A549 (cell line): ENCODE data around the gene TEN1. TPM values are rescaled to one million over a fixed set of nuclear protein-coding genes. Genes with fewer than 3 reads are reported as not detected.

ENCODE experiments used
- ATAC-seq, 2 experiments: fragments of 200-7000 bp in 1 of 2; fragments of >200 bp in 1 of 2; cut with Nextera tagmentation in 1 of 2; cut with Tn5 transposase in 1 of 2; 3 replicates each; pipeline versions ENCODE4 v1.8.0 to v1.9.1; 2018 to 2020; ENCODE audit warnings: mild to moderate bottlenecking in 1 of 2, moderate library complexity in 1 of 2
- CTCF ChIA-PET: fragments of 300-600 bp; sonication (Branson Sonifier 250); formaldehyde crosslinking; extraction: SDS; loops from one replicate; lab custom pipeline; 2021; ENCODE audit warnings: antibody characterized with exemption, inconsistent platforms; lab: Yijun Ruan, JAX
- POLR2A ChIA-PET: fragments of 350-600 bp; formaldehyde crosslinking; extraction: SDS; loops from one replicate; lab custom pipeline; 2021; ENCODE audit warnings: antibody characterized with exemption, inconsistent platforms; lab: Yijun Ruan, JAX
- DNase-seq, 2 experiments: peaks; one replicate each; pipeline versions ENCODE4 v3.0.0 to v3.0.0-alpha.2; 2011 to 2016; ENCODE audit warnings: low read depth in 1 of 2, low spot score in 1 of 2
- FAIRE-seq: peaks from 2 replicates; lab custom pipeline; 2011; peaks lifted over from hg19 to GRCh38; lab: Jason Lieb, UNC
- H3K27ac ChIP-seq, 2 experiments: fragments of >200 bp; sonication (Bioruptor Twin); formaldehyde crosslinking; 3 replicates each; pipeline ENCODE4 v1.5.1; 2016 to 2017
- H3K4me1 ChIP-seq: fragments of >200 bp; sonication (Bioruptor Twin); formaldehyde crosslinking; 3 replicates; pipeline ENCODE4 v1.6.1; 2016
- H3K4me2 ChIP-seq: fragments of >200 bp; sonication (Bioruptor Twin); formaldehyde crosslinking; 3 replicates; pipeline ENCODE4 v1.6.1; 2016
- H3K4me3 ChIP-seq: fragments of >200 bp; sonication (Bioruptor Twin); formaldehyde crosslinking; 3 replicates; pipeline ENCODE4 v1.5.1; 2016
- H3K9me3 ChIP-seq: fragments of >200 bp; sonication (Bioruptor Twin); formaldehyde crosslinking; 3 replicates; pipeline ENCODE4 v1.6.1; 2016
- CBX2 ChIP-seq: fragments of 200-600 bp; sonication (generic); IDR thresholded peaks from 2 replicates; pipeline ENCODE4 v1.6.1; 2016; ENCODE audit warnings: low read depth, mild to moderate bottlenecking, borderline replicate concordance
- CEBPB ChIP-seq, 2 experiments: fragments of >200 bp in 1 of 2; sonication (Bioruptor Twin) in 1 of 2; formaldehyde crosslinking in 1 of 2; IDR thresholded peaks; 2 replicates each; pipeline ENCODE4 v1.6.1; 2012 to 2016
- CHD2 ChIP-seq: fragments of 150-350 bp; IDR thresholded peaks from 2 replicates; pipeline ENCODE4 v1.6.1; 2014; ENCODE audit warnings: low read length; ENCODE audit not compliant: partially characterized antibody
- EHMT2 ChIP-seq: fragments of 200-600 bp; sonication (generic); IDR thresholded peaks from 2 replicates; pipeline ENCODE4 v1.6.1; 2016; ENCODE audit warnings: antibody characterized with exemption, low read depth, mild to moderate bottlenecking, moderate library complexity
- FOSB ChIP-seq: fragments of 250-450 bp; sonication (Bioruptor Pico); IDR thresholded peaks from 2 replicates; pipeline ENCODE4 v1.5.0; 2020; ENCODE audit warnings: mild to moderate bottlenecking, moderate library complexity
- FOXS1 ChIP-seq: fragments of 250-450 bp; sonication (Bioruptor Pico); IDR thresholded peaks from 2 replicates; pipeline ENCODE4 v1.5.0; 2020; ENCODE audit warnings: mild to moderate bottlenecking, moderate library complexity
- GATA3 ChIP-seq: IDR thresholded peaks from 2 replicates; pipeline ENCODE4 v1.6.1; 2012; ENCODE audit warnings: borderline replicate concordance
- HDAC2 ChIP-seq: fragments of 200-600 bp; sonication (generic); IDR thresholded peaks from 2 replicates; pipeline ENCODE4 v1.6.1; 2016
- HOXA7 ChIP-seq: fragments of 250-450 bp; sonication (Bioruptor Pico); IDR thresholded peaks from 2 replicates; pipeline ENCODE4 v1.5.0; 2020; ENCODE audit warnings: mild to moderate bottlenecking, moderate library complexity
- HOXB5 ChIP-seq: fragments of 250-450 bp; sonication (Bioruptor Pico); IDR thresholded peaks from 2 replicates; pipeline ENCODE4 v1.5.0; 2020; ENCODE audit warnings: mild to moderate bottlenecking, moderate library complexity
- KDM5A ChIP-seq: fragments of 200-600 bp; sonication (generic); IDR thresholded peaks from 2 replicates; pipeline ENCODE4 v1.6.1; 2016; ENCODE audit warnings: antibody characterized with exemption, mild to moderate bottlenecking
- MAFK ChIP-seq: fragments of 450-650 bp; IDR thresholded peaks from 2 replicates; pipeline ENCODE4 v1.6.1; 2014; ENCODE audit not compliant: partially characterized antibody
- MYC ChIP-seq: IDR thresholded peaks from 2 replicates; pipeline ENCODE4 v1.6.1; 2012; ENCODE audit warnings: mild to moderate bottlenecking, inconsistent platforms, low read length, improper control_type of control experiment, borderline replicate concordance
- NPAS2 ChIP-seq: fragments of 250-450 bp; sonication (Bioruptor Pico); IDR thresholded peaks from 2 replicates; pipeline ENCODE4 v1.8.0; 2022; ENCODE audit warnings: mild to moderate bottlenecking, moderate library complexity, borderline replicate concordance
- PHF8 ChIP-seq: fragments of 200-600 bp; sonication (generic); IDR thresholded peaks from 2 replicates; pipeline ENCODE4 v1.6.1; 2016; ENCODE audit warnings: low read depth, mild to moderate bottlenecking, antibody characterized with exemption, moderate library complexity, borderline replicate concordance
- RAD21 ChIP-seq, 2 experiments: fragments of >200 bp in 1 of 2; sonication (Bioruptor Twin) in 1 of 2; formaldehyde crosslinking in 1 of 2; IDR thresholded peaks in 1 of 2; conservative IDR thresholded peaks in 1 of 2; 2 replicates in 1 of 2; 3 replicates in 1 of 2; pipeline ENCODE4 v1.6.1; 2012 to 2018; ENCODE audit warnings: inconsistent platforms in 1 of 2
- RCOR1 ChIP-seq: fragments of 150-350 bp; IDR thresholded peaks from 2 replicates; pipeline ENCODE4 v1.6.1; 2014; ENCODE audit warnings: antibody characterized with exemption, low read length, low read depth
- RFX5 ChIP-seq: fragments of 450-650 bp; IDR thresholded peaks from 2 replicates; pipeline ENCODE4 v1.7.1; 2014; ENCODE audit warnings: antibody characterized with exemption, mild to moderate bottlenecking, moderate library complexity
- SREBF2 ChIP-seq: fragments of 450-650 bp; IDR thresholded peaks from 2 replicates; pipeline ENCODE4 v1.6.1; 2014; ENCODE audit warnings: mild to moderate bottlenecking, moderate library complexity
- TFCP2L1 ChIP-seq: fragments of 250-450 bp; sonication (Bioruptor Pico); IDR thresholded peaks from 2 replicates; pipeline ENCODE4 v1.5.0; 2021; ENCODE audit warnings: mild to moderate bottlenecking
- ZNF302 ChIP-seq: fragments of 250-450 bp; sonication (Bioruptor Pico); IDR thresholded peaks from 2 replicates; pipeline ENCODE4 v1.9.0; 2021; ENCODE audit warnings: inconsistent platforms, mild to moderate bottlenecking, moderate library complexity
- WGBS: methylation state at CpG from one replicate; pipeline ENCODE4 v1.1.6; 2017; ENCODE audit errors: missing lambda C conversion rate; 5-methylcytosine and 5-hydroxymethylcytosine counted together
- polyA plus RNA-seq, 4 experiments: library from polyadenylated mRNA; depleted of rRNA in 3 of 4; stranded (reverse); fragments of >200 nt; fragmentation: RNase III in 1 of 4; extraction: RNeasy Plus Mini Kit Qiagen cat#74134 plus additional on column Dnase treatment in 1 of 4; gene quantifications; 2 replicates in 3 of 4; 3 replicates in 1 of 4; pipeline ENCODE4 v1.2.3, GENCODE V29; 2011 to 2017
- TF ChIP-seq, protein P1 (sequence below): fragments of 150-350 bp; IDR thresholded peaks from 2 replicates; pipeline ENCODE4 v1.6.1; 2014; ENCODE audit warnings: low read depth, mild to moderate bottlenecking, low read length
- TF ChIP-seq, protein P2 (sequence below): fragments of >200 bp; sonication (Bioruptor Twin); formaldehyde crosslinking; IDR thresholded peaks from 2 replicates; pipeline ENCODE4 v1.6.1; 2016
- TF ChIP-seq, protein P3 (sequence below): fragments of 200-600 bp; sonication (generic); IDR thresholded peaks from 2 replicates; pipeline ENCODE4 v1.6.1; 2016; ENCODE audit warnings: antibody characterized with exemption, mild to moderate bottlenecking, moderate library complexity
- TF ChIP-seq, protein P4 (sequence below): IDR thresholded peaks from 2 replicates; pipeline ENCODE4 v1.6.1; 2012
- TF ChIP-seq, protein P5 (sequence below): fragments of >200 bp; sonication (Bioruptor Twin); formaldehyde crosslinking; IDR thresholded peaks from 3 replicates; pipeline ENCODE4 v1.5.1; 2016
- TF ChIP-seq, protein P6 (sequence below): IDR thresholded peaks from 2 replicates; pipeline ENCODE4 v1.6.1; 2012

Gene TEN1
- polyA plus RNA-seq, 2 of the 4 experiments (the other 2 are of a cell fraction), result 11.8 to 15.7 TPM

DNA sequence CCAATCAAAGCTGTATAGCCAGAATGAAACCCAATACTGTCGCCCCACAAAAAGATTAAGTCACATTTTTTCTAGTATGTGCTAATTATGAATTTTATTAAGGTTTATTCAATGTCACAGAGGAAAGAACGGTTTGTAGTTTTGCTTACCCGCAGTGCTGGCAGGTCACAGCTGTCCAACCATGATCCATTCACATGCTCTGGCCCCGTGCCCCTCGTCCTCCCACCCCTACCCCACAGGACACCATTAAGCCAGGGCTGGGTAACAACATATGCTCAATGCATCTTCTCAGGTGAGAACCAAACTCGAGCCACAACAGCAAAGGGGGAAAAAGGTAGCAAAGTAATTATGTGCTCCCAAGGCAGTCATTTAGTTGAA, 37.6 kb upstream of the TEN1 start:
- H3K4me2 ChIP-seq, result peak overlapping the region; percentile 71
- no peak for TF ChIP-seq HDAC2
- no peak for TF ChIP-seq TFCP2L1 (CRISPR knock-in tag)
- no peak for TF ChIP-seq MAFK
- TF ChIP-seq, protein P1, sequence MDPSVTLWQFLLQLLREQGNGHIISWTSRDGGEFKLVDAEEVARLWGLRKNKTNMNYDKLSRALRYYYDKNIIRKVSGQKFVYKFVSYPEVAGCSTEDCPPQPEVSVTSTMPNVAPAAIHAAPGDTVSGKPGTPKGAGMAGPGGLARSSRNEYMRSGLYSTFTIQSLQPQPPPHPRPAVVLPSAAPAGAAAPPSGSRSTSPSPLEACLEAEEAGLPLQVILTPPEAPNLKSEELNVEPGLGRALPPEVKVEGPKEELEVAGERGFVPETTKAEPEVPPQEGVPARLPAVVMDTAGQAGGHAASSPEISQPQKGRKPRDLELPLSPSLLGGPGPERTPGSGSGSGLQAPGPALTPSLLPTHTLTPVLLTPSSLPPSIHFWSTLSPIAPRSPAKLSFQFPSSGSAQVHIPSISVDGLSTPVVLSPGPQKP, result no peak
- no peak for TF ChIP-seq NPAS2 (CRISPR knock-in tag)
- no peak for TF ChIP-seq KDM5A
- TF ChIP-seq MYC, result no peak
- no peak for TF ChIP-seq RAD21 (conservative IDR thresholded peaks at IDR 0.05 in 1 of 2, IDR thresholded peaks at IDR 0.05 in 1 of 2)
- no peak for TF ChIP-seq EHMT2
- TF ChIP-seq HOXA7, result no peak
- TF ChIP-seq, protein P2, sequence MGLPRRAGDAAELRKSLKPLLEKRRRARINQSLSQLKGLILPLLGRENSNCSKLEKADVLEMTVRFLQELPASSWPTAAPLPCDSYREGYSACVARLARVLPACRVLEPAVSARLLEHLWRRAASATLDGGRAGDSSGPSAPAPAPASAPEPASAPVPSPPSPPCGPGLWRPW, result no peak
- TF ChIP-seq, protein P3, sequence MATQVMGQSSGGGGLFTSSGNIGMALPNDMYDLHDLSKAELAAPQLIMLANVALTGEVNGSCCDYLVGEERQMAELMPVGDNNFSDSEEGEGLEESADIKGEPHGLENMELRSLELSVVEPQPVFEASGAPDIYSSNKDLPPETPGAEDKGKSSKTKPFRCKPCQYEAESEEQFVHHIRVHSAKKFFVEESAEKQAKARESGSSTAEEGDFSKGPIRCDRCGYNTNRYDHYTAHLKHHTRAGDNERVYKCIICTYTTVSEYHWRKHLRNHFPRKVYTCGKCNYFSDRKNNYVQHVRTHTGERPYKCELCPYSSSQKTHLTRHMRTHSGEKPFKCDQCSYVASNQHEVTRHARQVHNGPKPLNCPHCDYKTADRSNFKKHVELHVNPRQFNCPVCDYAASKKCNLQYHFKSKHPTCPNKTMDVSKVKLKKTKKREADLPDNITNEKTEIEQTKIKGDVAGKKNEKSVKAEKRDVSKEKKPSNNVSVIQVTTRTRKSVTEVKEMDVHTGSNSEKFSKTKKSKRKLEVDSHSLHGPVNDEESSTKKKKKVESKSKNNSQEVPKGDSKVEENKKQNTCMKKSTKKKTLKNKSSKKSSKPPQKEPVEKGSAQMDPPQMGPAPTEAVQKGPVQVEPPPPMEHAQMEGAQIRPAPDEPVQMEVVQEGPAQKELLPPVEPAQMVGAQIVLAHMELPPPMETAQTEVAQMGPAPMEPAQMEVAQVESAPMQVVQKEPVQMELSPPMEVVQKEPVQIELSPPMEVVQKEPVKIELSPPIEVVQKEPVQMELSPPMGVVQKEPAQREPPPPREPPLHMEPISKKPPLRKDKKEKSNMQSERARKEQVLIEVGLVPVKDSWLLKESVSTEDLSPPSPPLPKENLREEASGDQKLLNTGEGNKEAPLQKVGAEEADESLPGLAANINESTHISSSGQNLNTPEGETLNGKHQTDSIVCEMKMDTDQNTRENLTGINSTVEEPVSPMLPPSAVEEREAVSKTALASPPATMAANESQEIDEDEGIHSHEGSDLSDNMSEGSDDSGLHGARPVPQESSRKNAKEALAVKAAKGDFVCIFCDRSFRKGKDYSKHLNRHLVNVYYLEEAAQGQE, result no peak
- TF ChIP-seq SREBF2, result no peak
- no peak for TF ChIP-seq PHF8
- TF ChIP-seq RCOR1, result no peak
- TF ChIP-seq FOSB, result no peak
- TF ChIP-seq GATA3, result no peak
- TF ChIP-seq FOXS1 (CRISPR knock-in tag), result no peak
- ChIA-PET POLR2A (interaction anchor here (0.7 to 1.3 kb wide), 12 partner anchors 8 to 323 kb away, joined by 3 to 13 read pairs (median 4); partner anchors contain the start of genes ACOX1, TEN1, UBALD2 and WBP2), CTCF (interaction anchor here (0.8 to 1.6 kb wide), 10 partner anchors 9 to 204 kb away, joined by 3 to 9 read pairs (median 4); partner anchors contain the start of genes ACOX1, CDK3, TEN1 and TRIM65)
- no peak for FAIRE-seq
- peak in 1 of 2 experiments; percentile 2; a peak in 1 of 6 replicates for ATAC-seq
- WGBS, result 75% methylated on average over 6 of the region's 6 CpGs
- peaks cover 5% of the 10 kb centered on the region; the same call in 1 of the 3 replicates for H3K4me1 ChIP-seq
- peak overlapping the region; percentile 39 to 94; a peak in 5 of 6 replicates for H3K27ac ChIP-seq
- no peaks in the 10 kb centered on the region for H3K9me3 ChIP-seq
- H3K4me3 ChIP-seq, result peak overlapping the region; percentile 19
- DNase-seq, result no peak

DNA sequence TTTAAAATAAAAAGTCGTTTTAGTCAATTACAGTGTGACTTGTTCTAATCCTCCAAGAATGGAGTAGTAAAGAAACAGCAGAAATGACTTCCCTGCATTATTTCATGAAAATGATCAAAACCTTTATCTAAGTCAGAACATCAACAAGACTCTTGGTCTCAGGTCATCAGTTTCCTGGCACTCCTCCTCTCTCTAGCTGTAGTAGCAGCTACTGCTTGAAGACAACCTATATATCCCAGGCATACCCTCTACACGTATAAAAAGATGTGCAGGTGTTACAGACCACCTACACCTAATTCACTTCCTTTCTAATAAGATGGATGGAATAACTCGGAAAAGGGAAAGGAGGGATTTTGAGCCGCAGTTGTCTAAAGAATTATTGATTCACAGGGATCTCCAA, 36.6 kb upstream of the TEN1 start:
- ATAC-seq (no peak), FAIRE-seq (no peak), DNase-seq (no peak)
- H3K4me3 ChIP-seq, result no peak overlapping the region
- WGBS, result 87% methylated on average over 4 of the region's 4 CpGs
- POLR2A ChIA-PET, result no interaction called here
- H3K27ac ChIP-seq, result no peak overlapping the region
- H3K9me3 ChIP-seq, result no peaks in the 10 kb centered on the region
- CTCF ChIA-PET, result interaction anchor here (1.4 kb wide), 1 partner anchor 8 kb away, joined by 4 read pairs; no protein-coding TSS in a partner anchor
- H3K4me1 ChIP-seq, result peaks cover 5% of the 10 kb centered on the region; the same call in 1 of the 3 replicates
- no peak overlapping the region for H3K4me2 ChIP-seq
- TF ChIP-seq, protein P4, sequence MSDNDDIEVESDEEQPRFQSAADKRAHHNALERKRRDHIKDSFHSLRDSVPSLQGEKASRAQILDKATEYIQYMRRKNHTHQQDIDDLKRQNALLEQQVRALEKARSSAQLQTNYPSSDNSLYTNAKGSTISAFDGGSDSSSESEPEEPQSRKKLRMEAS, result no peak
- TF ChIP-seq, protein P5, sequence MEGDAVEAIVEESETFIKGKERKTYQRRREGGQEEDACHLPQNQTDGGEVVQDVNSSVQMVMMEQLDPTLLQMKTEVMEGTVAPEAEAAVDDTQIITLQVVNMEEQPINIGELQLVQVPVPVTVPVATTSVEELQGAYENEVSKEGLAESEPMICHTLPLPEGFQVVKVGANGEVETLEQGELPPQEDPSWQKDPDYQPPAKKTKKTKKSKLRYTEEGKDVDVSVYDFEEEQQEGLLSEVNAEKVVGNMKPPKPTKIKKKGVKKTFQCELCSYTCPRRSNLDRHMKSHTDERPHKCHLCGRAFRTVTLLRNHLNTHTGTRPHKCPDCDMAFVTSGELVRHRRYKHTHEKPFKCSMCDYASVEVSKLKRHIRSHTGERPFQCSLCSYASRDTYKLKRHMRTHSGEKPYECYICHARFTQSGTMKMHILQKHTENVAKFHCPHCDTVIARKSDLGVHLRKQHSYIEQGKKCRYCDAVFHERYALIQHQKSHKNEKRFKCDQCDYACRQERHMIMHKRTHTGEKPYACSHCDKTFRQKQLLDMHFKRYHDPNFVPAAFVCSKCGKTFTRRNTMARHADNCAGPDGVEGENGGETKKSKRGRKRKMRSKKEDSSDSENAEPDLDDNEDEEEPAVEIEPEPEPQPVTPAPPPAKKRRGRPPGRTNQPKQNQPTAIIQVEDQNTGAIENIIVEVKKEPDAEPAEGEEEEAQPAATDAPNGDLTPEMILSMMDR, result no peak
- TF ChIP-seq HOXB5 (CRISPR knock-in tag) (no peak), ZNF302 (CRISPR knock-in tag) (no peak), GATA3 (no peak), CHD2 (no peak), RFX5 (no peak), FOXS1 (CRISPR knock-in tag) (no peak), CEBPB (IDR thresholded peaks at IDR 0.05) (no peak), CBX2 (no peak)
- TF ChIP-seq, protein P1, result no peak
- TF ChIP-seq, protein P6, sequence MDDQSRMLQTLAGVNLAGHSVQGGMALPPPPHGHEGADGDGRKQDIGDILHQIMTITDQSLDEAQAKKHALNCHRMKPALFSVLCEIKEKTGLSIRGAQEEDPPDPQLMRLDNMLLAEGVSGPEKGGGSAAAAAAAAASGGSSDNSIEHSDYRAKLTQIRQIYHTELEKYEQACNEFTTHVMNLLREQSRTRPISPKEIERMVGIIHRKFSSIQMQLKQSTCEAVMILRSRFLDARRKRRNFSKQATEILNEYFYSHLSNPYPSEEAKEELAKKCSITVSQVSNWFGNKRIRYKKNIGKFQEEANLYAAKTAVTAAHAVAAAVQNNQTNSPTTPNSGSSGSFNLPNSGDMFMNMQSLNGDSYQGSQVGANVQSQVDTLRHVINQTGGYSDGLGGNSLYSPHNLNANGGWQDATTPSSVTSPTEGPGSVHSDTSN, result no peak
